HFF-Myc (cell line): ENCODE measurements around the gene OPA1.

Experiments
- DNase-seq: peaks from one replicate; pipeline ENCODE4 v3.0.0-alpha.2; 2011; ENCODE audit warnings: low read depth; ENCODE audit errors: extremely low read depth
- H3K4me3 ChIP-seq: replicated peaks from 2 replicates; pipeline ENCODE4 v1.5.1; 2011; ENCODE audit warnings: low read depth, mild to moderate bottlenecking, control low read depth, low read length
- TF ChIP-seq, protein P1 (sequence below): IDR thresholded peaks from 2 replicates; pipeline ENCODE4 v1.5.1; 2012; ENCODE audit warnings: mild to moderate bottlenecking, low read depth, low read length, control low read depth; ENCODE audit errors: missing control alignments

The OPA1 gene

DNA sequence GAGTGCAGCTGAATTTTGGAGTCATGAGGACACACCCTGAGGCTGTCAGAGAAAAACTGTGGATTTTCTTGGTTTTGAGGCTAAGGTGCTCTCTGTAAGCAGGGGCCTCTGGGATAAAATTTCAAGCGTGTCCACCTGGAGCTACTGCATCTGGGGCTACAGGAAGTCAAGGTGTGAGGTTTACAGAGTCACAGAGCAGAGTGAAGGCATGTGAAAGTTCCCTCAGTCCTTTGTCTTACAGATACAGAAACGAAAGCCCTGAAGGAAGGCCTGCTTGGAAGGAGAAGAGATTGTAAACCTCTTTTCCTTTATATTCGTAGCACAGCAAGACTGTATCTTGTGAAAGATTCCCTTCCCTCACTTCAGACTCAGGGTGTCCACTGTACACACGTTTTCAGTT, 138.6 kb downstream of the OPA1 start:
- DNase-seq: no peak
- H3K4me3 ChIP-seq: no peak overlapping the region
- TF ChIP-seq, protein P1, sequence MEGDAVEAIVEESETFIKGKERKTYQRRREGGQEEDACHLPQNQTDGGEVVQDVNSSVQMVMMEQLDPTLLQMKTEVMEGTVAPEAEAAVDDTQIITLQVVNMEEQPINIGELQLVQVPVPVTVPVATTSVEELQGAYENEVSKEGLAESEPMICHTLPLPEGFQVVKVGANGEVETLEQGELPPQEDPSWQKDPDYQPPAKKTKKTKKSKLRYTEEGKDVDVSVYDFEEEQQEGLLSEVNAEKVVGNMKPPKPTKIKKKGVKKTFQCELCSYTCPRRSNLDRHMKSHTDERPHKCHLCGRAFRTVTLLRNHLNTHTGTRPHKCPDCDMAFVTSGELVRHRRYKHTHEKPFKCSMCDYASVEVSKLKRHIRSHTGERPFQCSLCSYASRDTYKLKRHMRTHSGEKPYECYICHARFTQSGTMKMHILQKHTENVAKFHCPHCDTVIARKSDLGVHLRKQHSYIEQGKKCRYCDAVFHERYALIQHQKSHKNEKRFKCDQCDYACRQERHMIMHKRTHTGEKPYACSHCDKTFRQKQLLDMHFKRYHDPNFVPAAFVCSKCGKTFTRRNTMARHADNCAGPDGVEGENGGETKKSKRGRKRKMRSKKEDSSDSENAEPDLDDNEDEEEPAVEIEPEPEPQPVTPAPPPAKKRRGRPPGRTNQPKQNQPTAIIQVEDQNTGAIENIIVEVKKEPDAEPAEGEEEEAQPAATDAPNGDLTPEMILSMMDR: no peak

GRCh38 chr3:193732391-193732790, 139.4 kb downstream of the OPA1 start:
- DNase-seq: no peak
- no peak overlapping the region for H3K4me3 ChIP-seq
- TF ChIP-seq, protein P1: no peak

GRCh38 chr3:193732827-193733226, 139.8 kb downstream of the OPA1 start:
- TF ChIP-seq, protein P1: no peak
- DNase-seq: no peak
- H3K4me3 ChIP-seq: no peak overlapping the region

- TF ChIP-seq, protein P1: no peak
- DNase-seq: no peak
- no peak overlapping the region for H3K4me3 ChIP-seq
These were observed 141.8 kb downstream of the OPA1 start for GRCh38 chr3:193734737-193735366.

- H3K4me3 ChIP-seq: no peak overlapping the region
- TF ChIP-seq, protein P1: no peak
- no peak for DNase-seq
These were observed 142.8 kb downstream of the OPA1 start for GRCh38 chr3:193735850-193736249.

DNA sequence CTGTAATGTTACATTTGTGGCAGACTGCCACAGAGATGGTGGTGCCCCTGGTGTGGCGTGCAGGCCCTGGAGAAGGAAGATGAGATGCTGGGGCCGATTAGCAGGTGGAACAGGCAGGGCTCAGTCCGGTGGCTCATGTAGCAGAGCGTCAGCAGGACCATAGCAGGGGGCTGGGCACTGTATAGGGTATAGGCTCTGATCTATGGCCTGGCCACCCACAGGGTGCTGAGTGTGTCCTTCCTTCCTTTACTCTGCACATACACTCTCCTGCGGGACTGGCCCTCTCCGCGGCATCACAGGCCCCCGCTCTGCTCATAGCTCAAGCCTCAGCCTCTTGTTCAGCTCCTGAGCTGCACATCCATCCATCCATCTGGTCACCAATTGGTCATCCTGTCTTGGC, 143.6 kb downstream of the OPA1 start:
- no peak for DNase-seq
- TF ChIP-seq, protein P1: no peak
- H3K4me3 ChIP-seq: no peak overlapping the region

- TF ChIP-seq, protein P1: no peak
- no peak for DNase-seq
- H3K4me3 ChIP-seq: no peak overlapping the region
These were observed 144.3 kb downstream of the OPA1 start for GRCh38 chr3:193737191-193737751.
